CD4-positive, alpha-beta memory T cell (primary cell): ENCODE results near the gene FAM168B. TPM values are rescaled to one million over a fixed set of nuclear protein-coding genes. Genes with fewer than 3 reads are reported as not detected.

Source experiments
- CTCF ChIA-PET: fragments of 350-600 bp; sonication (Branson Sonifier 250); formaldehyde crosslinking; loops from one replicate; lab custom pipeline; 2021; ENCODE audit warnings: inconsistent platforms; ENCODE audit not compliant: partially characterized antibody; lab: Charles Lee
- POLR2A ChIA-PET: fragments of 350-600 bp; sonication (Branson Sonifier 250); formaldehyde crosslinking; loops from one replicate; lab custom pipeline; 2021; ENCODE audit not compliant: partially characterized antibody; lab: Charles Lee
- DNase-seq, 5 donors: peaks; one replicate each; pipeline versions ENCODE4 v3.0.0 to v3.0.0-alpha.2; 2020 to 2022; ENCODE audit warnings: mixed read lengths in 1 of 5
- H3K27ac ChIP-seq: one replicate; pipeline ENCODE4 v1.7.0; 2013; ENCODE audit warnings: low read depth, low read length
- H3K27me3 ChIP-seq: 2 replicates; pipeline ENCODE4 v1.7.0; 2013; ENCODE audit warnings: mild to moderate bottlenecking, low read length, moderate library complexity; ENCODE audit not compliant: insufficient read depth
- H3K36me3 ChIP-seq: 2 replicates; pipeline ENCODE4 v1.7.0; 2013; ENCODE audit warnings: mild to moderate bottlenecking, low read length, moderate library complexity; ENCODE audit not compliant: insufficient read depth
- H3K4me1 ChIP-seq: 2 replicates; pipeline ENCODE4 v1.7.0; 2013; ENCODE audit warnings: mild to moderate bottlenecking, low read length, moderate library complexity; ENCODE audit not compliant: insufficient read depth
- H3K4me3 ChIP-seq, 2 donors: one replicate each; pipeline ENCODE4 v1.7.0; 2013; ENCODE audit warnings: low read length in 2 of 2, mild to moderate bottlenecking in 1 of 2
- H3K9me3 ChIP-seq, 2 donors: one replicate each; pipeline ENCODE4 v1.7.0; 2013; ENCODE audit warnings: low read length in 2 of 2, control low read depth in 1 of 2; ENCODE audit not compliant: control insufficient read depth in 1 of 2
- H3K27ac Mint-ChIP-seq, 7 donors: one replicate each; pipeline ENCODE4 v1.8.0; 2020 to 2021; ENCODE audit warnings: mixed read lengths in 7 of 7, mild to moderate bottlenecking in 6 of 7, inconsistent platforms in 3 of 7, moderate library complexity in 3 of 7
- H3K27me3 Mint-ChIP-seq, 2 donors: one replicate each; pipeline ENCODE4 v1.8.0; 2020 to 2021; ENCODE audit warnings: mixed read lengths in 2 of 2
- H3K36me3 Mint-ChIP-seq, 2 donors: one replicate each; pipeline ENCODE4 v1.8.0; 2020 to 2021; ENCODE audit warnings: mixed read lengths in 2 of 2, inconsistent platforms in 1 of 2, mild to moderate bottlenecking in 1 of 2
- H3K4me1 Mint-ChIP-seq, 4 donors: one replicate each; pipeline ENCODE4 v1.8.0; 2020 to 2021; ENCODE audit warnings: mixed read lengths in 4 of 4, mild to moderate bottlenecking in 1 of 4
- H3K4me3 Mint-ChIP-seq, 8 donors: one replicate each; pipeline ENCODE4 v1.8.0; 2020 to 2021; ENCODE audit warnings: mixed read lengths in 8 of 8, mild to moderate bottlenecking in 7 of 8, moderate library complexity in 6 of 8, inconsistent platforms in 3 of 8
- H3K9me3 Mint-ChIP-seq, 8 donors: one replicate each; pipeline ENCODE4 v1.8.0; 2020 to 2021; ENCODE audit warnings: mixed read lengths in 8 of 8, mild to moderate bottlenecking in 5 of 8, inconsistent platforms in 3 of 8, moderate library complexity in 1 of 8
- intact Hi-C: fragments of 100-400 bp; cut with micrococcal nuclease; formaldehyde crosslinking; loops from one replicate; pipeline ENCODE4 v1.15.1; 2023
- polyA plus RNA-seq, 2 donors: library from polyadenylated mRNA; unstranded; fragments of 300-500 nt; fragmentation: Illumina TruSeq; gene quantifications; one replicate each; pipeline ENCODE4 v1.2.3, GENCODE V29; 2021
- total RNA-seq, 2 experiments: library from RNA; stranded (reverse); gene quantifications; one replicate each; pipeline ENCODE4 v1.2.3, GENCODE V29; 2021

Gene FAM168B
- total and polyA plus RNA-seq, 4 experiments from 2014 or later = 17.4 to 81.0 (median 58.3) TPM

- Histone ChIP-seq H3K27me3 (no peaks in the 10 kb centered on the region), H3K4me3 (no peak overlapping the region), H3K9me3 (no peaks in the 10 kb centered on the region), H3K4me1 (no peaks in the 10 kb centered on the region), H3K36me3 (peaks cover 55% of the 10 kb centered on the region), H3K27ac (no peak overlapping the region)
- Mint-ChIP-seq H3K27me3 (no peaks in the 10 kb centered on the region), H3K36me3 (peaks cover 59 to 84% of the 10 kb centered on the region in 2 donors), H3K4me1 (peaks cover 13 to 32% (median 23%) of the 10 kb centered on the region in 4 donors), H3K9me3 (peaks cover 0 to 3% (median 0%) of the 10 kb centered on the region in 8 donors), H3K4me3 (no peak overlapping the region), H3K27ac (peak overlapping the region in 4 of 7 donors; percentile 13 to 82 (median 47))
- CTCF ChIA-PET = no interaction called here
- POLR2A ChIA-PET = no interaction called here
- intact Hi-C loops = no loop called here
- no peak for DNase-seq
These were observed 37.8 kb downstream of the FAM168B start for GRCh38 chr2:131055169-131056065.

GRCh38 chr2:131054488-131054887 lies 38.8 kb downstream of the FAM168B start:
- peaks cover 65 to 89% of the 10 kb centered on the region in 2 donors for H3K36me3 Mint-ChIP-seq
- ChIA-PET POLR2A (no interaction called here), CTCF (no interaction called here)

GRCh38 chr2:131052741-131053263 lies 40.5 kb downstream of the FAM168B start:
- no peaks in the 10 kb centered on the region for H3K9me3 ChIP-seq
- H3K27me3 ChIP-seq = no peaks in the 10 kb centered on the region
- peaks cover 70% of the 10 kb centered on the region for H3K36me3 ChIP-seq
- H3K4me1 ChIP-seq = no peaks in the 10 kb centered on the region
- no peak overlapping the region for H3K27ac ChIP-seq
- H3K36me3 Mint-ChIP-seq = peaks cover 69 to 89% of the 10 kb centered on the region in 2 donors
- peak overlapping the region in 1 of 7 donors; percentile 41 for H3K27ac Mint-ChIP-seq
- H3K4me3 ChIP-seq = no peak overlapping the region
- H3K27me3 Mint-ChIP-seq = no peaks in the 10 kb centered on the region
- peaks cover 12 to 20% (median 17%) of the 10 kb centered on the region in 4 donors for H3K4me1 Mint-ChIP-seq
- intact Hi-C loops = no loop called here
- peaks cover 0 to 3% (median 0%) of the 10 kb centered on the region in 8 donors for H3K9me3 Mint-ChIP-seq
- DNase-seq = no peak
- H3K4me3 Mint-ChIP-seq = no peak overlapping the region
- ChIA-PET POLR2A (no interaction called here), CTCF (interaction anchor here (0.5 kb wide), 1 partner anchor 68 kb away, joined by 3 read pairs; no protein-coding TSS in a partner anchor)

More at GRCh38 chr2:131054488-131054887, 38.8 kb downstream of the FAM168B start:
- Mint-ChIP-seq H3K4me3 (no peak overlapping the region), H3K27ac (no peak overlapping the region), H3K9me3 (peaks cover 0 to 3% (median 0%) of the 10 kb centered on the region in 8 donors), H3K27me3 (no peaks in the 10 kb centered on the region), H3K4me1 (peaks cover 12 to 32% (median 23%) of the 10 kb centered on the region in 4 donors)
- H3K4me1 ChIP-seq = no peaks in the 10 kb centered on the region
- no peak overlapping the region for H3K27ac ChIP-seq
- H3K36me3 ChIP-seq = peaks cover 65% of the 10 kb centered on the region
- H3K27me3 ChIP-seq = no peaks in the 10 kb centered on the region
- H3K9me3 ChIP-seq = no peaks in the 10 kb centered on the region
- intact Hi-C loops = no loop called here
- DNase-seq = no peak
- no peak overlapping the region for H3K4me3 ChIP-seq

- CTCF ChIA-PET = no interaction called here
These were observed 42.4 kb downstream of the FAM168B start for GRCh38 chr2:131050896-131051295.

GRCh38 chr2:131049150-131049718 lies 44.0 kb downstream of the FAM168B start:
- Histone ChIP-seq H3K27ac (no peak overlapping the region), H3K4me1 (no peaks in the 10 kb centered on the region), H3K27me3 (no peaks in the 10 kb centered on the region), H3K36me3 (peaks cover 56% of the 10 kb centered on the region), H3K9me3 (no peaks in the 10 kb centered on the region), H3K4me3 (no peak overlapping the region)
- Mint-ChIP-seq H3K4me1 (peaks cover 0 to 3% (median under 1%) of the 10 kb centered on the region in 4 donors), H3K27me3 (no peaks in the 10 kb centered on the region), H3K27ac (peak overlapping the region in 1 of 7 donors; percentile 18), H3K36me3 (peaks cover 57 to 67% of the 10 kb centered on the region in 2 donors), H3K4me3 (no peak overlapping the region), H3K9me3 (no peaks in the 10 kb centered on the region)
- POLR2A ChIA-PET = no interaction called here
- DNase-seq = no peak
- CTCF ChIA-PET = no interaction called here
- intact Hi-C loops = no loop called here

More at GRCh38 chr2:131050896-131051295, 42.4 kb downstream of the FAM168B start:
- DNase-seq = no peak
- Histone ChIP-seq H3K27me3 (no peaks in the 10 kb centered on the region), H3K36me3 (peaks cover 72% of the 10 kb centered on the region), H3K4me3 (no peak overlapping the region), H3K9me3 (no peaks in the 10 kb centered on the region), H3K4me1 (no peaks in the 10 kb centered on the region), H3K27ac (no peak overlapping the region)
- intact Hi-C loops = no loop called here
- Mint-ChIP-seq H3K27ac (peak overlapping the region in 2 of 7 donors; percentile 18 to 47), H3K27me3 (no peaks in the 10 kb centered on the region), H3K4me1 (peaks cover 3 to 7% (median 4%) of the 10 kb centered on the region in 4 donors), H3K36me3 (peaks cover 72 to 84% of the 10 kb centered on the region in 2 donors), H3K9me3 (peaks cover 0 to 3% (median 0%) of the 10 kb centered on the region in 8 donors), H3K4me3 (no peak overlapping the region)
- POLR2A ChIA-PET = no interaction called here

GRCh38 chr2:131048641-131049040 lies 44.6 kb downstream of the FAM168B start:
- peaks cover 53% of the 10 kb centered on the region for H3K36me3 ChIP-seq
- no peak for DNase-seq
- no peak overlapping the region for H3K4me3 Mint-ChIP-seq
- peaks cover 56 to 64% of the 10 kb centered on the region in 2 donors for H3K36me3 Mint-ChIP-seq
- H3K9me3 ChIP-seq = no peaks in the 10 kb centered on the region
- H3K9me3 Mint-ChIP-seq = no peaks in the 10 kb centered on the region
- no peaks in the 10 kb centered on the region for H3K27me3 Mint-ChIP-seq
- ChIA-PET POLR2A (no interaction called here), CTCF (no interaction called here)
- peaks cover 0 to 5% (median 2%) of the 10 kb centered on the region in 4 donors for H3K4me1 Mint-ChIP-seq
- no peaks in the 10 kb centered on the region for H3K4me1 ChIP-seq
- intact Hi-C loops = no loop called here
- no peak overlapping the region for H3K27ac ChIP-seq
- H3K27me3 ChIP-seq = no peaks in the 10 kb centered on the region
- H3K27ac Mint-ChIP-seq = peak overlapping the region in 1 of 7 donors; percentile 52
- H3K4me3 ChIP-seq = no peak overlapping the region
